AG04449 (cell line): ENCODE results near the gene HAGH.

Source experiments
- CTCF ChIA-PET: fragments of 350-600 bp; formaldehyde crosslinking; extraction: SDS; loops from one replicate; lab custom pipeline; 2021; ENCODE audit warnings: antibody characterized with exemption; lab: Yijun Ruan, JAX
- POLR2A ChIA-PET: fragments of 400-600, 350-600 bp; formaldehyde crosslinking; extraction: SDS; loops from one replicate; lab custom pipeline; 2020; ENCODE audit warnings: antibody characterized with exemption, inconsistent platforms; lab: Yijun Ruan, JAX
- DNase-seq: peaks from one replicate; pipeline ENCODE4 v3.0.0-alpha.2; 2010; ENCODE audit warnings: low read depth, low spot score
- H3K4me3 ChIP-seq: 2 replicates; pipeline ENCODE4 v1.5.1; 2011; ENCODE audit warnings: low read depth, mild to moderate bottlenecking, control low read depth, low read length
- TF ChIP-seq, protein P1 (sequence below): IDR thresholded peaks from one replicate; pipeline ENCODE4 v1.5.1; 2011; ENCODE audit warnings: mild to moderate bottlenecking, moderate library complexity, low read length, control low read depth, inconsistent platforms; ENCODE audit not compliant: insufficient read depth; ENCODE audit errors: missing control alignments

Gene HAGH

GRCh38 chr16:1790611-1791255 lies 35.9 kb downstream of the HAGH start:
- no peak for DNase-seq
- ChIA-PET POLR2A (interaction anchor here (2.2 kb wide), 1 partner anchor 8 kb away, joined by 9 read pairs; the partner anchor contains the start of genes NUBP2 and SPSB3), CTCF (no interaction called here)
- TF ChIP-seq, protein P1, sequence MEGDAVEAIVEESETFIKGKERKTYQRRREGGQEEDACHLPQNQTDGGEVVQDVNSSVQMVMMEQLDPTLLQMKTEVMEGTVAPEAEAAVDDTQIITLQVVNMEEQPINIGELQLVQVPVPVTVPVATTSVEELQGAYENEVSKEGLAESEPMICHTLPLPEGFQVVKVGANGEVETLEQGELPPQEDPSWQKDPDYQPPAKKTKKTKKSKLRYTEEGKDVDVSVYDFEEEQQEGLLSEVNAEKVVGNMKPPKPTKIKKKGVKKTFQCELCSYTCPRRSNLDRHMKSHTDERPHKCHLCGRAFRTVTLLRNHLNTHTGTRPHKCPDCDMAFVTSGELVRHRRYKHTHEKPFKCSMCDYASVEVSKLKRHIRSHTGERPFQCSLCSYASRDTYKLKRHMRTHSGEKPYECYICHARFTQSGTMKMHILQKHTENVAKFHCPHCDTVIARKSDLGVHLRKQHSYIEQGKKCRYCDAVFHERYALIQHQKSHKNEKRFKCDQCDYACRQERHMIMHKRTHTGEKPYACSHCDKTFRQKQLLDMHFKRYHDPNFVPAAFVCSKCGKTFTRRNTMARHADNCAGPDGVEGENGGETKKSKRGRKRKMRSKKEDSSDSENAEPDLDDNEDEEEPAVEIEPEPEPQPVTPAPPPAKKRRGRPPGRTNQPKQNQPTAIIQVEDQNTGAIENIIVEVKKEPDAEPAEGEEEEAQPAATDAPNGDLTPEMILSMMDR: no peak
- H3K4me3 ChIP-seq: no peak overlapping the region

GRCh38 chr16:1790261-1790610 lies 36.4 kb downstream of the HAGH start:
- no peak for DNase-seq
- TF ChIP-seq, protein P1: no peak
- ChIA-PET CTCF (no interaction called here), POLR2A (interaction anchor here (2.2 kb wide), 1 partner anchor 7 kb away, joined by 9 read pairs; the partner anchor contains the start of genes NUBP2 and SPSB3)
- no peak overlapping the region for H3K4me3 ChIP-seq

- ChIA-PET POLR2A (no interaction called here), CTCF (no interaction called here)
- no peak for DNase-seq
- no peak overlapping the region for H3K4me3 ChIP-seq
- TF ChIP-seq, protein P1: no peak
Observed at GRCh38 chr16:1789643-1790045, 37.0 kb downstream of the HAGH start.

GRCh38 chr16:1788708-1789100 lies 37.9 kb downstream of the HAGH start:
- TF ChIP-seq, protein P1: no peak
- CTCF ChIA-PET: no interaction called here
- no peak for DNase-seq
- H3K4me3 ChIP-seq: no peak overlapping the region
- POLR2A ChIA-PET: no interaction called here

DNA sequence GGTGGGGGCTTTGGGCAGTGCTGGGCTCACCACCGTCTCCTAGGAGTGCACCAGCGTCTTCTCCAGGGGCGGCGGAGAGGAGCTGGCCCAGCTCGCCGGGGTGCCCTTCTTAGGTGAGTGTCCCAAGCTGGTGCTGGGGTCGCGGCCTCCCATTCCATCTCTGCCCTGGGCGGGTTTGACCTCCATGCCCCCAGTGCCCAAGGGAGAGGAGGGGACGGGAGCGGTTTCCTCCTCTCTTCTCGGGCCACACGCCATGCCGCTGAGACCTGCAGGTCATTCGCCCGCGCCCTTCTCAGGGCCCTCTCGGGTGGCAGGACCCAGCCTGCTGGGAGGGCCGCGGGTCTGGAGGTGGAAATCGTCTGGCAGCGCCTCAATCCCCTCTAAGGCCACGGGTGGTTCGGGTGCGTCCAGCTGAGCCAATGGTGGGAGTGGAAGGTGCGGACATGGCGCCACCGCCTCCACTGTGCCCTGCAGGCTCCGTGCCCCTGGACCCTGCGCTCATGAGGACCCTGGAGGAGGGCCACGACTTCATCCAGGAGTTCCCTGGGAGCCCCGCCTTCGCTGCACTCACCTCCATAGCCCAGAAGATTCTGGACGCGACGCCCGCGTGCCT lies 38.4 kb downstream of the HAGH start:
- H3K4me3 ChIP-seq: no peak overlapping the region
- ChIA-PET POLR2A (no interaction called here), CTCF (no interaction called here)
- TF ChIP-seq, protein P1: no peak
- no peak for DNase-seq

DNA sequence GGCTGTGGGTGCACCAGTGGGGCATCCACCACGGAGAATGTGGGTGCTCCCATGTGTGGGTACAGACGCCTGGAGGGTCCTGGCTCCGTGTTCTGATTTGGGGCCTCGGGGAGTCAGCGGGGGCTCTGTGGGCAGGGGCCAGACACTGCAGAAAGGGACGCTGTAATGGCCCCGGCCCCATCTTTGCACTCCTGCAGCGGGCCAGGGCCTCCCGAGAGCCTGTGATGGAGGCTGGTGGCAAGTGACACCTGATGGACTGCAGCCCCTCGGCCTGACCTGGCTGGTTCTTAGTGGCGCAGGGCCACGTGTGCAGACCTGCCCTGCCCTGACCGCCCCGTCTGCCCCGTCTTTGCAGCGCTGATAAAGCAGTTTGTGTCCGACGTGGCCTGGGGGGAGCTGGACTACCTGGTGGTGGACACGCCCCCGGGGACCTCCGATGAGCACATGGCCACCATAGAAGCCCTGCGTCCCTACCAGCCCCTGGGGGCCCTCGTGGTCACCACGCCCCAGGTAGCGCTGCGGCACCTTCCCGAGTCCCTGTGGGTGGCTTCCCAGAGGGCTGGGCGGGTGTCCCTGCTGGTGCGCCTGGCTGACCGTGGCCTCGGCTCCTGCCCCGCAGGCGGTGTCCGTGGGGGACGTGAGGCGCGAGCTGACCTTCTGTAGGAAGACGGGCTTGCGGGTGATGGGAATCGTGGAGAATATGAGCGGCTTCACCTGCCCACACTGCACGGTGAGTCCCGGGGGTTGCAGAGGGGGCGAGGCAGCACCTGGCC lies 39.1 kb downstream of the HAGH start:
- DNase-seq: no peak
- TF ChIP-seq, protein P1: no peak
- POLR2A ChIA-PET: no interaction called here
- CTCF ChIA-PET: no interaction called here
- no peak overlapping the region for H3K4me3 ChIP-seq
